ENCODE measurements around the gene MGAT5. TPM values are rescaled to one million over a fixed set of nuclear protein-coding genes. Genes with fewer than 3 reads are reported as not detected.

MGAT5 gene
- total RNA-seq, 1 donor from 2014 or later: 98.7 TPM

- TF ChIP-seq, protein P1, sequence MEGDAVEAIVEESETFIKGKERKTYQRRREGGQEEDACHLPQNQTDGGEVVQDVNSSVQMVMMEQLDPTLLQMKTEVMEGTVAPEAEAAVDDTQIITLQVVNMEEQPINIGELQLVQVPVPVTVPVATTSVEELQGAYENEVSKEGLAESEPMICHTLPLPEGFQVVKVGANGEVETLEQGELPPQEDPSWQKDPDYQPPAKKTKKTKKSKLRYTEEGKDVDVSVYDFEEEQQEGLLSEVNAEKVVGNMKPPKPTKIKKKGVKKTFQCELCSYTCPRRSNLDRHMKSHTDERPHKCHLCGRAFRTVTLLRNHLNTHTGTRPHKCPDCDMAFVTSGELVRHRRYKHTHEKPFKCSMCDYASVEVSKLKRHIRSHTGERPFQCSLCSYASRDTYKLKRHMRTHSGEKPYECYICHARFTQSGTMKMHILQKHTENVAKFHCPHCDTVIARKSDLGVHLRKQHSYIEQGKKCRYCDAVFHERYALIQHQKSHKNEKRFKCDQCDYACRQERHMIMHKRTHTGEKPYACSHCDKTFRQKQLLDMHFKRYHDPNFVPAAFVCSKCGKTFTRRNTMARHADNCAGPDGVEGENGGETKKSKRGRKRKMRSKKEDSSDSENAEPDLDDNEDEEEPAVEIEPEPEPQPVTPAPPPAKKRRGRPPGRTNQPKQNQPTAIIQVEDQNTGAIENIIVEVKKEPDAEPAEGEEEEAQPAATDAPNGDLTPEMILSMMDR (IDR thresholded peaks at IDR 0.05; ENCODE audit: borderline replicate concordance): no peak
- H3K9me3 ChIP-seq (replicated peaks): no peaks in the 10 kb centered on the region
- no peak overlapping the region for H3K27ac ChIP-seq (replicated peaks)
- DNase-seq: no peak
- H3K27me3 ChIP-seq (ENCODE audit: low read depth): no peaks in the 10 kb centered on the region
- no peak overlapping the region for H3K4me3 ChIP-seq
- H3K36me3 ChIP-seq: peaks cover 45% of the 10 kb centered on the region
- H3K4me1 ChIP-seq: peaks cover 21% of the 10 kb centered on the region
- intact Hi-C loops (cut with micrococcal nuclease): no loop called here
These were observed 93.9 kb downstream of the MGAT5 start for GRCh38 chr2:134347756-134348155.

DNA sequence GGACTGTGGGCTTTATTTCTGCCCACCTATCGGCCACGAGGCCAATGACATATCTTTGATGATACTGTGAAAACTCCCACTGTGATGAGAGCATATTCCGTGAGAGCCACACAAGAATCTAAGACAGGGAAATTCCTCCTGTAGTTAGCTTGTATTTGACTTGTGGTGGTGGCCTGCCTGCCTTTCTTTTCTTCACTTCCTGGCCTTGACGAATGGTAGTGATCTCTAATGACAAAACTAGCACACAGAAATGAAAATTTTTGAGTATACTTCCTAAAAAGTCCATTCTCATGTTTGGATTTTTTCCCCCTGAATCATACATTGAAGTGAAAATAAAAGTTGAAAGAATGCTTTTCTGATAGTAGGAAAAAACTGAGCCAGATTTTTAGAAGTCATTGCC lies 94.4 kb downstream of the MGAT5 start:
- H3K27me3 ChIP-seq (ENCODE audit: low read depth): no peaks in the 10 kb centered on the region
- peaks cover 45% of the 10 kb centered on the region for H3K36me3 ChIP-seq
- intact Hi-C loops (cut with micrococcal nuclease): no loop called here

GRCh38 chr2:134348760-134349159 lies 94.9 kb downstream of the MGAT5 start:
- intact Hi-C loops (cut with micrococcal nuclease): no loop called here
- Histone ChIP-seq H3K4me1 (peaks cover 21% of the 10 kb centered on the region), H3K36me3 (peaks cover 49% of the 10 kb centered on the region), H3K4me3 (no peak overlapping the region), H3K27me3 (ENCODE audit: low read depth) (no peaks in the 10 kb centered on the region), H3K9me3 (replicated peaks) (no peaks in the 10 kb centered on the region), H3K27ac (replicated peaks) (no peak overlapping the region)
- TF ChIP-seq, protein P1 (IDR thresholded peaks at IDR 0.05; ENCODE audit: borderline replicate concordance): no peak
- no peak for DNase-seq

More for the DNA sequence above, 94.4 kb downstream of the MGAT5 start:
- Histone ChIP-seq H3K4me3 (no peak overlapping the region), H3K9me3 (replicated peaks) (no peaks in the 10 kb centered on the region), H3K27ac (replicated peaks) (peak overlapping the region; percentile 1), H3K4me1 (peaks cover 21% of the 10 kb centered on the region)
- no peak for DNase-seq
- TF ChIP-seq, protein P1 (IDR thresholded peaks at IDR 0.05; ENCODE audit: borderline replicate concordance): no peak

- TF ChIP-seq, protein P1 (IDR thresholded peaks at IDR 0.05; ENCODE audit: borderline replicate concordance): no peak
- Histone ChIP-seq H3K36me3 (peaks cover 58% of the 10 kb centered on the region), H3K27ac (replicated peaks) (no peak overlapping the region), H3K27me3 (ENCODE audit: low read depth) (no peaks in the 10 kb centered on the region), H3K9me3 (replicated peaks) (no peaks in the 10 kb centered on the region), H3K4me1 (peaks cover 21% of the 10 kb centered on the region), H3K4me3 (no peak overlapping the region)
- no peak for DNase-seq
- intact Hi-C loops (cut with micrococcal nuclease): no loop called here
These were observed 97.1 kb downstream of the MGAT5 start for GRCh38 chr2:134351016-134351415.

DNA sequence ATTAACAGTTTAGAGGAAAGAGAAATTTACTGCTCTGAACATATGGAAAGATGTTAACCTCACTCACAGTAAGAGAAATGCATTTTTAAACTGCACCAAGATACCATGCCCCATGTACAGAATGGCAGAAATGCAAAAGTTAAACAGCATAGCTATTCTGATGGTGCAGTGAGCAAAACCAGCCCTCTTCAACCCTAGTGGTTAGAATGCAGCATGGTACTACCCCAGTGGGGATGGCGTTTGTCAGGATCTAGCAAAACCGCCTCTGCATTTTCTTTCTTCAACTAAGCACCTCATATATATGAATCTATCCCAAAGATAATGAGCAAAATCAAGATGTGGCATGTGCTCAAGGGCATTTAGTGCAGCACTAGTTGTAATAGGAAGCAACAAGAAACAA lies 98.0 kb downstream of the MGAT5 start:
- H3K27me3 ChIP-seq (ENCODE audit: low read depth): no peaks in the 10 kb centered on the region
- intact Hi-C loops (cut with micrococcal nuclease): no loop called here
- H3K9me3 ChIP-seq (replicated peaks): no peaks in the 10 kb centered on the region
- peaks cover 63% of the 10 kb centered on the region for H3K36me3 ChIP-seq
- DNase-seq: no peak
- H3K27ac ChIP-seq (replicated peaks): no peak overlapping the region
- TF ChIP-seq, protein P1 (IDR thresholded peaks at IDR 0.05; ENCODE audit: borderline replicate concordance): no peak
- no peak overlapping the region for H3K4me3 ChIP-seq
- H3K4me1 ChIP-seq: peaks cover 21% of the 10 kb centered on the region

- Histone ChIP-seq H3K4me1 (peaks cover 16% of the 10 kb centered on the region), H3K9me3 (replicated peaks) (no peaks in the 10 kb centered on the region), H3K27ac (replicated peaks) (no peak overlapping the region), H3K4me3 (no peak overlapping the region), H3K27me3 (ENCODE audit: low read depth) (no peaks in the 10 kb centered on the region), H3K36me3 (peaks cover 60% of the 10 kb centered on the region)
- TF ChIP-seq, protein P1 (IDR thresholded peaks at IDR 0.05; ENCODE audit: borderline replicate concordance): no peak
- intact Hi-C loops (cut with micrococcal nuclease): no loop called here
- no peak for DNase-seq
These were observed 99.0 kb downstream of the MGAT5 start for GRCh38 chr2:134352844-134353243.

Measured in left ventricle myocardium inferior (tissue), 1 donor.